Transverse colon (tissue), 3 donors: Measurements from ENCODE around the gene CYSTM1.

Experiments
- EP300 ChIP-seq: sonication (generic); formaldehyde crosslinking; IDR thresholded peaks from one replicate; pipeline ENCODE4 v1.6.1; 2017; ENCODE audit warnings: antibody characterized with exemption, low read depth
- POLR2A ChIP-seq: fragments of 450-650 bp; IDR thresholded peaks from one replicate; pipeline ENCODE4 v1.6.1; 2016; ENCODE audit warnings: antibody characterized with exemption, mild to moderate bottlenecking, moderate library complexity
- TF ChIP-seq, protein P1 (sequence below), 5 experiments: fragments of 200-600 bp in 3 of 5; fragments of 450-650 bp in 2 of 5; sonication (generic) in 3 of 5; IDR thresholded peaks; 1 replicate in 2 of 5; 2 replicates in 3 of 5; pipeline ENCODE4 v1.5.1; 2016 to 2017; ENCODE audit warnings: antibody characterized with exemption in 5 of 5, inconsistent platforms in 3 of 5, mild to moderate bottlenecking in 2 of 5, moderate library complexity in 1 of 5

DNA sequence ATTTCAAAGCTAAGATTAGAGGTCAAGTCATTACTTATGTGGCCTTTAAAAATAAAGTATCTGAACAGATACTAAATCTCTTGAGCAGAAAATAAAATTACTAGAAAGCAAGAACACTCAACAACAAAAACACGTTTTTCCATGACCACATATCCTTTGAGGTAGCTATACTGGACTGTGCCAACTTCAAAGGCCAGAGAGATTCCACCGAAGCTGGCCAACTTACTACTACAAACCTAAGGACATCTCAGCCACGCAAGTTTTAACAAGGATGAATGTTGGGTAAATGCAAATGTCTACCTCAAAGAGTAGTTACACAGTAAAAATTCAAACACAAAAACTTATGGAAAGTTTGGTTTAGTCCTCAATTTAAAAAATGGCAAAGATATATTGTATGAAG lies 109.0 kb downstream of the CYSTM1 start:
- TF ChIP-seq, protein P1, sequence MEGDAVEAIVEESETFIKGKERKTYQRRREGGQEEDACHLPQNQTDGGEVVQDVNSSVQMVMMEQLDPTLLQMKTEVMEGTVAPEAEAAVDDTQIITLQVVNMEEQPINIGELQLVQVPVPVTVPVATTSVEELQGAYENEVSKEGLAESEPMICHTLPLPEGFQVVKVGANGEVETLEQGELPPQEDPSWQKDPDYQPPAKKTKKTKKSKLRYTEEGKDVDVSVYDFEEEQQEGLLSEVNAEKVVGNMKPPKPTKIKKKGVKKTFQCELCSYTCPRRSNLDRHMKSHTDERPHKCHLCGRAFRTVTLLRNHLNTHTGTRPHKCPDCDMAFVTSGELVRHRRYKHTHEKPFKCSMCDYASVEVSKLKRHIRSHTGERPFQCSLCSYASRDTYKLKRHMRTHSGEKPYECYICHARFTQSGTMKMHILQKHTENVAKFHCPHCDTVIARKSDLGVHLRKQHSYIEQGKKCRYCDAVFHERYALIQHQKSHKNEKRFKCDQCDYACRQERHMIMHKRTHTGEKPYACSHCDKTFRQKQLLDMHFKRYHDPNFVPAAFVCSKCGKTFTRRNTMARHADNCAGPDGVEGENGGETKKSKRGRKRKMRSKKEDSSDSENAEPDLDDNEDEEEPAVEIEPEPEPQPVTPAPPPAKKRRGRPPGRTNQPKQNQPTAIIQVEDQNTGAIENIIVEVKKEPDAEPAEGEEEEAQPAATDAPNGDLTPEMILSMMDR (IDR thresholded peaks at IDR 0.05): no peak
- TF ChIP-seq EP300: no peak
- no peak for TF ChIP-seq POLR2A
